Measurements from ENCODE around the gene CDHR3.

DNA sequence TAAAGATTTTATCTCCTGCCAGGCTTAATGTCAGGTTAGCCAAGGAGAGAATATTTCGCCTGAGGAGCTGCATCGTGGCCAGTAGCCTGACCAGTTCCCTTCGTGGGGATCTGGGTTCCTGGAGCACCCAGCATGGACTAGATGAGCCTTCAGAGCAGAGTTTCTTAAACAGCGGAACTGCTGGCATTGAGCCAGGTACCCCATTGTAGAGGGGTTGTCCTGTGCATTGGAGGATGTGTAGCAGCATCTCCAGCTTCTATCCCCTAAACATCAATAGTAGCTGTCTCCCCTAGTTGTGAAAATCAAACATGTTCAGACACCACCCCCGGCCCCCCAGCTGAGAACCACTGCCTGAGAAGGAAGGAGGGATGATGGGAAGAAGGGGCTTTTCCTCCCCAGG, 36.2 kb downstream of the CDHR3 start:
- TF ChIP-seq, protein P1, sequence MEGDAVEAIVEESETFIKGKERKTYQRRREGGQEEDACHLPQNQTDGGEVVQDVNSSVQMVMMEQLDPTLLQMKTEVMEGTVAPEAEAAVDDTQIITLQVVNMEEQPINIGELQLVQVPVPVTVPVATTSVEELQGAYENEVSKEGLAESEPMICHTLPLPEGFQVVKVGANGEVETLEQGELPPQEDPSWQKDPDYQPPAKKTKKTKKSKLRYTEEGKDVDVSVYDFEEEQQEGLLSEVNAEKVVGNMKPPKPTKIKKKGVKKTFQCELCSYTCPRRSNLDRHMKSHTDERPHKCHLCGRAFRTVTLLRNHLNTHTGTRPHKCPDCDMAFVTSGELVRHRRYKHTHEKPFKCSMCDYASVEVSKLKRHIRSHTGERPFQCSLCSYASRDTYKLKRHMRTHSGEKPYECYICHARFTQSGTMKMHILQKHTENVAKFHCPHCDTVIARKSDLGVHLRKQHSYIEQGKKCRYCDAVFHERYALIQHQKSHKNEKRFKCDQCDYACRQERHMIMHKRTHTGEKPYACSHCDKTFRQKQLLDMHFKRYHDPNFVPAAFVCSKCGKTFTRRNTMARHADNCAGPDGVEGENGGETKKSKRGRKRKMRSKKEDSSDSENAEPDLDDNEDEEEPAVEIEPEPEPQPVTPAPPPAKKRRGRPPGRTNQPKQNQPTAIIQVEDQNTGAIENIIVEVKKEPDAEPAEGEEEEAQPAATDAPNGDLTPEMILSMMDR (IDR thresholded peaks at IDR 0.05; ENCODE audit: low read length) = no peak
- TF ChIP-seq EZH2 (optimal IDR thresholded peaks at IDR 0.05; ENCODE audit: low read depth, low read length) (no peak), EZH2phosphoT487 (IDR thresholded peaks at IDR 0.05; ENCODE audit: low read length) (no peak)
